Stimulated activated CD4-positive, alpha-beta T cell treated with anti-CD3 and anti-CD28 coated beads, Interleukin-2, amount 100 ng/mL, for 48 hours (primary cell): Measurements from ENCODE around the gene HTR3C.
"Not testable (repeated sequence)": the region's sequence is repeated elsewhere in the genome, so short reads cannot be mapped to it uniquely, and the experiment has no call there.

Experiments used
- DNase-seq, 2 donors: peaks; one replicate each; pipeline ENCODE4 v3.0.0-alpha.2; 2020

HTR3C gene

GRCh38 chr3:184052767-184053166, at the start of gene HTR3C:
HTR3C (plus strand) TSS chr3:184053047; CDS start chr3:184053081, 34 bp downstream.
- no peak for DNase-seq

GRCh38 chr3:184003187-184003967, 49.5 kb upstream of the HTR3C start:
- no peak for DNase-seq

GRCh38 chr3:184004476-184004875, 48.4 kb upstream of the HTR3C start:
- DNase-seq, result no peak

GRCh38 chr3:184005941-184006507, 46.8 kb upstream of the HTR3C start:
- peak in 1 of 2 donors; percentile 11 for DNase-seq

DNA sequence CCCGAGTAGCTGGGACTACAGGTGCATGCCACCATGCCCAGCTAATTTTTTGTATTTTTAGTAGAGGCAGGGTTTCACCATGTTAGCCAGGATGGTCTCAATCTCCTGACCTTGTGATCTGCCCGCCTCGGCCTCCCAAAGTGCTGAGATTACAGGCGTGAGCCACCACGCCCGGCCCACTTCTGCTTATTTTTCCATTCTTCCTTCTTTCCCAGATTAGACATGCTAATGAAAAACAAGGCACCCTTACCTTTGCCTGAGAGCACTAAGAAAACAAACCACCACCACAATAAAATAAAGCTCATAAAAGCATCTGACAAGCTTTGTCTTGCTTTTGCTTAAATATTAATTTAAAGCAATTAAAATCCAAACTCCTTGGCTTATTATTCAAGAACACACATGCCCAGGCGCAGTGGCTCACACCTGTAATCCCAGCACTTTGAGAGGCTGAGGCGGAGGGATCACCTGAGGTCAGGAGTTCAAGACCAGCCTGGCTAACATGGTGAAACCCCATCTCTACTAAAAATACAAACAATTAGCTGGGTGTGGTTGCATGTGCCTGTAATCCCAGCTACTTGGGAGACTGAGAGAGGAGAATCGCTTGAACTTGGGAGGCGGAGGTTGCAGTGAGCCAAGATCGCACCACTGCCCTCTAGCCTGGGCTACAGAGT, 45.6 kb upstream of the HTR3C start:
- not testable (repeated sequence) for DNase-seq

GRCh38 chr3:184008161-184008560, 44.7 kb upstream of the HTR3C start:
- DNase-seq, result no peak

GRCh38 chr3:184011230-184011876, 41.5 kb upstream of the HTR3C start:
- no peak for DNase-seq

GRCh38 chr3:184011937-184012889, 40.6 kb upstream of the HTR3C start:
- no peak for DNase-seq

GRCh38 chr3:184015381-184016019, 37.3 kb upstream of the HTR3C start:
- DNase-seq, result no peak

GRCh38 chr3:184016169-184016570, 36.7 kb upstream of the HTR3C start:
- no peak for DNase-seq

DNA sequence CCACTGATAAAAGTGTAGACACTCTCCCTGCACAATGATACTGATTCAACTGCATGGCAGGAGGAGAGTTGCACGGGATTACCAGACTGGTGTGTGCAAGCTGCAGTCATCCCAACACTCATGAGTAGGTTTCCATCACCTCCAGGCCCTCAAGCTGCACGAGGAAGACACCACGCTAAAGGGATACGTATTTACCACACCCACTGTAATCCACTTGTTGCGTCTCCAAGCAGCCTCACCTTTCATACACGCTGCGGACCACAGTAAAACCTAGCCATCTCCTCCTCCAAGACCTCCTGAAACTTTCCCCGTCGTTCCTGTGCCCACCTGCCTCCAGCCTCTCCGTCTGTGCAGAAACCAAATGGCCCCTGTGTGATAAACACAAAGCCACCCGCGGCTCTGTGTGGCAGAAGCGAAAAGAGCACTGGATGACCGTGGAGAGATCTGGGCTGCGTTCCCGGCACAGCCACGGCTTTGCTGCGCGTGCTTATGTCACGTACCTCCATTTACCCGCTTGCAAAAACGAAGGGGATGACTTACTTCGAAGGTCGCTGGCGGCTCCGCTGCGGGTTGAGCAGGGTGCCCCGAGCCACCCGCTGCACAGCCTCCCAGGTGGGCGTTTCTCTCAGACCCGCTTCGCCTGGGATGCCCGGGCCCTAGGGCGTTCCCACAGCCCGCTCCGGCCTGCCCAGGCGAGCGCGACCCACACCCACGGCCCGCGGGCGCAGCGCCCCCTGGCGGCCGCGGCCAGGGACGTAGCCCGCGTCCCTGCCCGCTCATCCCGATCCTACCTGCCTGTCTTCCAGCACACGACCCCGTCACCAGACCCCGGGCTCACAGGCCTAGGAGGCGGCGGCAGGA, 35.8 kb upstream of the HTR3C start:
- peak; percentile 40 to 52 for DNase-seq

DNA sequence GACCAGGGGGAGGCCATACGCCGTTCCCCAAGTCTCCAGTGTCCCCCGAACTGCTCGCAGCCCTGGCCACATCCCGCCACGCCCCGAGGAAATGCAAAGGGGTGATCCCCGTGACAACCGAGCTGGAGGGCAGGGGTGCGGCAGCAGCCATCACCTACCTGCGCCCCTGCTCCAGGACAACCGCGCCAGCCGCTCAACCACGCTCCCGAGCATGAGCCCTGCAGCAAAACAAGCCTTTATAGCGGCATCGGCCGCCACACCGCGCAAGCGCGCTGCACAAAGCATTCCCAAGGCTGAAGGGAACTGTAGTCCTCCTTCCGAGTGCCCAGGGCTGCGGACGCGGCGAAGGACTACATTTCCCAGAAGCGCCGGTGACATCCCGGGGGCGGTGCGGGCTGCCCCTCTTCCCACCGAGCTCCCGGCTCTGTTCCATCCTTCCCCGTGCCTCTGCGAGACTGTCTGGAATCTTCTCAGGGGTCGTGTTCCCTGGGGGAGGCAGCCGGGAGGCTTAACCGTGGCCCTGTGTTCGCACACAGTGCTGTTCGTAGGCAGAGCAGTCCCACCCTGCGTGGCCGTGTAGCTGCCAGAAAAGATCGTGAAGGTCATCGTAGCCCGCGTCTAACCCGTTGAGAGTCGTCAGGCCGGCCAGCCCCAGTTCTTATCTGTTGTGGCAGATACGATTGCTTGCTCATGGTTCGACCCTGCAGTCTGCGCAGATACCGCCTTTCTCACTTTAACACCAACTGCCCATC, 35.0 kb upstream of the HTR3C start, which contains the start of gene ABCC5:
TSS of gene ABCC5 (minus strand) at position 213 of the 752 bp plus-strand sequence. CDS start 3,492 bp downstream, outside the sequence.
- peak; percentile 72 to 75 for DNase-seq

DNA sequence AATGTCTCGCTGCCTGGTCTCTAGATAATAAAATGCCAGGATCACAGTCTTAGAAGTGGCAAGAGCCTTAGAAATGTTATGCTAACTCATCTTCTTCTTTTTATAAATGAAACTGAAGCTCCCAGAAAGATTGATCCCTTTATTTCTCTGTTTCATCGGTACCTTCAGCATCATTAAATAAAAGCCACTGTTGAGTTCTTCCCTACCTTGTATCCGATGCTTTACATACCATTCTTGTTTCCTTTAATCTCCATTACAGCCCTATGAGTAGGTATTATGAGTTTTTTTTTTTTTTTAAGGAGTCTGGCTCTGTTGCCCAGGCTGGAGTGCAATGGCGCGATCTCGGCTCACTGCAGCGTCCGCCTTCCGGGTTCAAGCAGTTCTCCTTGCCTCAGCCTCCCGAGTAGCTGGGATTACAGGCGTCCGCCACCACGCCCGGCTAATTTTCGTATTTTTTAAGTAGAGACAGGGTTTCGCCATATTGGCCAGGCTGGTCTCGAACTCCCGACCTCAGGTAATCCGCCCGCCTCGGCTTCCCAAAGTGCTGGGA, 34.3 kb upstream of the HTR3C start:
- DNase-seq, result no peak

- no peak for DNase-seq
Measured at GRCh38 chr3:184022323-184022722, 30.5 kb upstream of the HTR3C start.

GRCh38 chr3:184025256-184025655, 27.6 kb upstream of the HTR3C start:
- not testable (repeated sequence) for DNase-seq

DNA sequence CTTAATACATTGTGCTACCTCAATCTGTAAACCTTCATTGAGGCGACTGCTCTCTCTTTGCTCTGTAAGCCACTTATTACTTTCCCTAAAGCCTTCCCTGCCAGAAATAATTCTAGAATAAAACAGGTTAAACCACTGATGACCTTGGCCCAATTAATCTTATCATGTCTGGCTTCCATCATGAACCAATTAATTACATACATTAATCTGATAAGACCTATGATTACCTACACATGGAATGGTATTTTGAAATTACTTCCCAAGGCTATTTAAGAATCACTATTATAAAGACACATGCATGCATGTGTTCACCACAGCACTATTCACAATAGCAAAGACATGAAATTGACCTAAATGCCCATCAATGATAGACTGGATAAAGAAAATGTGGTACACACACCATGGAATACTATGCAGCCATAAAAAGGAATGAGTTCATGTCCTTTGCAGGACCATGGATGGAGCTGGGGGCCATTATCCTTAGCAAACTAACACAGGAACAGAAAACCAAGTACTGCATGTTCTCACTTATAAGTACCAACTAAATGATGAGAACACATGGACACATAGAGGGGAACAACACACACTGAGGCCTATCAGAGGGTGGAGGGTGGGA, 24.5 kb upstream of the HTR3C start:
- not testable (repeated sequence) for DNase-seq

- DNase-seq, result no peak
Measured at GRCh38 chr3:184029443-184029842, 23.4 kb upstream of the HTR3C start.

DNA sequence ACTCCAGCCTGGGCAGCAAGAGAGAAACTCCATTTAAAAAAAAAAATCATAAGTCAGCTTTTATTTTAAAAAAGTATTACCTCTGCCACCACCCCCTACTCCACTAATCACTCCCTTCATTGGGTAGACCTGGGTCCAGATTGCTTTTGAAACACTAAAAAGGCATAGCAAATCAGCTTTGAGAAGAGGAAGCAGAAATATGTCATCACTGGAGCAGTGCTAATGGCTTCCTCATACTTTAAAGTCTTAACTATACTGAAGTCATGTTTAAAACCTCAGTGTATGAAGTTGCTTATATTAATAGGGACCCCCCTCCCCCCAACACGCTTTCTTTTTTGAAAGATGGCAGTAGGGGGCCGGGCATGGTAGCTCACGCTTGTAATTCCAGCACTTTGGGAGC, 22.3 kb upstream of the HTR3C start:
- no peak for DNase-seq

- DNase-seq, result no peak
Measured at GRCh38 chr3:184031187-184031792, 21.6 kb upstream of the HTR3C start, which contains the start of gene HTR3D. HTR3D (plus strand) TSS chr3:184031742; CDS start chr3:184031742, 0 bp downstream.
